Activated CD8-positive, alpha-beta memory T cell treated with anti-CD3 and anti-CD28 coated beads for 4 hours (primary cell): ENCODE results near the gene NAT9.
A peak's percentile ranks its signal among the peaks of the same experiment; 100 is the strongest.

Experiments used
- DNase-seq, 2 donors: peaks; one replicate each; pipeline ENCODE4 v3.0.0-alpha.2; 2020; ENCODE audit warnings: low read depth in 2 of 2

The NAT9 gene

DNA sequence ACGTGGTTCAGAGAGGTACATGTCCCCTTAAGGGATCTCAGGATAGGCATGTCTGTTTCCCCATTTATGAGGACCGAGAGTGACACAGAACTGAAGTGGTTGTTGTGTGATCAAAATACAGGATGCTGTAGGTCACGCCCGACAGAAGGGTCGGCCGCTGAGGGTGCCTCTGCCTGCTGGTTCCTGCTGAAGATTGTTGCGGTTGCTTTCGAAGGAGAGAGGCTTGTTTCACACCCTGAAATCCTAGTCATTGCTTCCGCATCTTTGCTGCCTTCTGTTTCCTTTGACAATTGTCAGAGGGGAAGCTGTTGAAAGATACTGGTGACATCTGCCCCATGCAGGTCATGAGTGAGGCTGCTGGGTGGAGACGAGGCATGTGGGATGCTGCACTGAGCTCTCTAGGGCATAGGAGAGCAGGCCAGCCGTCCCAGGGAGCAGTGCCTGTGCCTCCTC is 3.8 kb upstream of the NAT9 start:
- DNase-seq = peak in 1 of 2 donors; percentile 15

DNA sequence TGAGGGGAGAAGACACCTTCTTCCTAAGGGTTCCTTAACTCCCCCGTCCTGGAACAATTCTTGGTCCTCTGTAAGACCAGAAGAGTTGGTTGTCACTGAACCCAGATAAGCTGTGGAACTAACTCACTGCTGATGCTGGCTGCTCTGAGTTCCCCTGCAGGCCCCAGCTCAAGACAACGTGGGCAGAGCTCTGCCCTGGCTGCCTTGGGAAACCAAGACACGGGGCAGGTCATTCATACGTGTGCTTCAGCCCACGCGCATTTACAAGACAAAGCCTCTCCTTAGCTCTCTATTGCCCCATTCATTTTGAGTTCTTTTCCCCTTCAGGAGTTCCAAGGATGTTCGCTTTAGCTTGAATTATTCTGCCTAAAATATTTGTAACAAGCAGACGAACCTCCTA is 3.4 kb upstream of the NAT9 start:
- DNase-seq = no peak

DNA sequence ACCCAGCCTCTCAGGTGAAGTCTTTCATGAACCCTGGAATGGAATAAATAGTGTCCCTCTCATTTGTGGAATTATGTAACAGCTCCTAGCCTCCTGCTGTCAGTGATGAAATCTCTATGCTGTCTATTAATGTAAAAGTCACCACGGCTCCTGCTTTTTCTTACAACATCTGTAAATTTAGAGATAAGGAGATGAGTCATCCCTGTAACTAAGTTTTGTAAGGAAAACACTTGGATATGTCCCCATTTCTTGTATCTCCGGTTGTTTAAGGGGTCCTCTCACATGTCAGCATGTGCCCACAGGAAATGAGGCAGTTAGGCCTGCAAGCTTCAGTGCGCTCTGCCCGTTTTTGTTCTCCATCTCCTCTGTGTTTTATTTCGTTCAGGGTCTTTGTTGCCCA is 2.8 kb upstream of the NAT9 start:
- no peak for DNase-seq

DNA sequence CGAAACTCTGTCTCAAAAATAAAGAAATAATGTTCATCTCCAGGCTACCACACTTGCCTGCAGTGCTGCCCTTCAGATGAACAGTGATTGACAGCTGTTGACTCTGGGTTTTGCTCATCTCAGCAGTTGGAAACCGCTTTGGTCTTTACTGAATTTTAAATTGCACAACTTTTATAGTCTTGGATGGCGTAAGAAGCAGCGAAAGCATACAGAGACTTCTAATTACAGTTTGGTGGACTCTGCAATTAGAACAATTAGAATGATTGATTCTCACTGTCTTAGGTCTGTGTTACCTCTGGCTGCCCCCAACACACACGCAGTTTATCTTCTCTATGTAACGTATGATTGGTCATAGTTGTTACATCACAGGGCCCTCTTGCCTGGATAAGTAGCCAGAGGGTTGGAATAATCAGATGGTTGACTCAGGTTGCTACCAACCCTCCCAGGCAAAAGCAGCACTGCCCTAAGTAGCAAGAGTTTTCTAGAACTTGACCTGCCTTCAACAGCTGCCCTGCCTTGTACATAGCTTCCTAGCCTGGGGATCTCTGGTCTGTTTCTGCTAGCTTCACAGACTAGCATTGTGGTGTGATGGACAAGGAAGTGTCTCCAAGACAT is 1.9 kb upstream of the NAT9 start:
- DNase-seq = no peak

DNA sequence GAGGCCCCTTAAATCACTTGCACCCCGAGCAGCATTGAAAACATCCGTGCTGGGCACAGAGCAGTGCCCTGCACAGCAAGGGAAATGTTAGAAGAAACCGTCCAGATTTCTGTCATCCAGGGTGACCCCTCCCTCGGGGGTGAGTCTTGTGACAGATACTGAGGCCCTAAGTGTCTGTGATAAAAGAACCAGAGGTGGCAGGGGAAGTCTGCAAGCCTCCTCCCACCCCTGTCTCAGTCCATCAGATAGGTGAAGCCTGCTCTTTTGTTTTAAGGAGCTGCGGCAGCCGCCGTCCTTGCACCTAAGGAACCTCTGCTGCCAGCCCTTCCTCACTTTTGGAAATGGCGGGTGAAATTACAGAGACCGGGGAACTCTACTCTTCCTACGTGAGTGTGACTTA is 845 bp upstream of the NAT9 start:
- DNase-seq = no peak

DNA sequence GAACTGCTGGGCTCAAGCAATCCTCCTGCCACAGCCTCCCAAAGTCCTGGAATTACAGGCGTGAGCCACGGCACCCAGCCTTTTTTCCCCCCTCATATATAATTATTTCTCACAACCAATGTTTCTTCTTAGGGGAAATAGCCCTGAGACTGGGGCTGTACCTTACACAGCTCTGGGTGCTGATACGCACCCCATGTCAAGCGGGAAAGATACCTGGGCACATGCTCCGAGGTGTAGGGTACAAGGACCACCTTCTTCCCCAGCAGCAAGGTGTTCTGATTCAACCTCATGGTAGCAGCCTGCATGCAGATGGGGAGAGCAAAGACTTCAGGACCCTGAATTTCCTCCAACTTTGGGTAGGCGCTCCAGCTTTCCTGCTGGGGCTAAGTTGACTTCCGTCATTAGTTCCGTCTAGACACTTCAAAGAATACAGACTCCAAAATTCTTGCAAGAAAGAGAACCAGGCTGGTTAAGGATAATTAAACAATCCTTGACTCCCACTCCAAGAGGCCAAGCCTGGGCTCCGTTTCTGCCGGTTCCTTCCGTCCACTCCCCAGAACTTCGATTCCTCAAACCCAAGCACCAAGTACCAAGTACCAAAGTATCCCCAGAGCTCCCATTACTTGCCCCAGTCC is 619 bp downstream of the NAT9 start:
- no peak for DNase-seq

DNA sequence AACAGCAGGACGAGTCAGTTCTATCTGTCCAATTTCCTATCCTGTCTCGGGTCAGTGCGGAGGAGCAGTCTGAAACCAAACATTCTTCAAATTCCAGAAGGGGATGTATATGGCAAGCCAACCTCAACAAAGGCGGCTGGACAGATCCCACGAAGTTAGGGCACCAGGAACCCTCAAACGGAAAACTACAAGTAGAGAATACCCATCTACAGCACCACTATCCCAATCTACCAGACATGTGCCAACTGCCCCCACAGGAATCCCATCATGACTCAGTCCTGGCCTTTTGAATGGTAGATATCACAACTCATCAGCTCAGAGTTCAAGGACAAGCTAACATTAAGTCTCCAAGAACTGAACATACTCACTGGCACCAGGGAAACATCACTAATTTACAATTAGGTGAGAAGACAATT is 2.3 kb downstream of the NAT9 start:
- DNase-seq = no peak

DNA sequence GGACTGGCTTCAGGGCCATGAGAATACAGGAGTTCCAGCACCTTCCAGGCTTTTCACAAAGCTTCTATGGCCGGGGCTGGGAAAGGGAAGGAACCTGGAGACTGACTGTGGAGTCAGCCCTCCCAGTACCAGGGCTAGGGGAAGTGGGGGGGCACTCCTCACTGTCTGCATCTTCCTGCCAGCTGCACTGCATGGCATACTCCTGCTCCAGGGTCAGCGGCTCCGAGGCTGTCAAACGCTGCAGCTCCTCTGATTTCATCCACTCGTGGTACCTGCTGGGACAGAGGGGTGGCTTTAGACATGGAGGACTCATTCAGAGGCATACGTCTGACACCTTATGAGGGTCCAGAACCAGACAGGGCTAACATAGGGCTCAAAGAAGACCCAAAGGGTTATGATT is 2.7 kb downstream of the NAT9 start:
- no peak for DNase-seq

DNA sequence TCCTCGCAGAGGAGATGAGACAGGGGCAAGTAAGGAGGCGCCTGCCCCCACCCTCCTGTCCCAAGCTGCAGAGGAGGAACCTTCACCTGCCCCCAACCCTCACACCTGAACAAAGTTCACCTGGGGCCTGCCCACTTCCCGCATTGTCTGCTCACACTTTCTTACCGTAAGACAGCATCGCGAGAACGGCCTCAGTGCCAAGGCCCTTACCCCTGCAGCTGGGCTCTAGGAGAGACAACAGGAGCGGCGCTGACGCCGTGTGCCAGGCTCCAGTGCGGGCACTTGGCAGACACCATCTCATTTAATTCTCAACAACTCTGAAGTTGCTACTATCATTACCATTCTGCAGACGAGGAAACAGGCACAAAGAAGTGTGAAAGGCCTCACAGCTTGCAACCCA is 4.1 kb downstream of the NAT9 start:
- DNase-seq = no peak

DNA sequence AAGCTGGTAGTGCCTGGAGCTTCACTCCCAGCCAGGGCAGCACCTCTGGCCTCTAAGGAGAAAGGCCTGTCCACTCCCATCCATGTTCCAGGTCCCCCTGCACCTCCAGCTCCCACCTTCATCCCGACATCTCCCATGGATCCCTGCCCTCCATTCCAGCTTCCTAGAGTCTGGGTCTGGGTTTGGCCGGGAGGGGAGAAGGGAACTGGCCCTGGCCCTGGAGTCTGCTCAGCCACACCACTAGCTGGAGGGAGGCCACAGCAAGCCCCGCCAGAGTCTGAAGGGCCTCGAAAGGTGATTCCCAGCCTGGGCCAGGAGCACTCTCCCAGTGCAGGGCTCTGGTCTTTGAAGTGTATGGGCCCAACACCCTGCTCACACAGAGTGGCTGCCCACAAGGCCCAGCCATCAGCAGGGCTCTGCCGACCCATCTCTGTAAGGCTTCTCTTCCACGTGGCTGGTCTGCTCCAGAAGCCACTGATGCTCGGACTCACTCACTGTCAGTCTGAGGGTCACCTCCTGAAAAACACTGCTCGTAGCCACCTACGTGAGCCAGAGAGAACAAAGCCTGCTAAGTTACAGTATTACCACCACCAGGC is 4.7 kb downstream of the NAT9 start:
- no peak for DNase-seq

DNA sequence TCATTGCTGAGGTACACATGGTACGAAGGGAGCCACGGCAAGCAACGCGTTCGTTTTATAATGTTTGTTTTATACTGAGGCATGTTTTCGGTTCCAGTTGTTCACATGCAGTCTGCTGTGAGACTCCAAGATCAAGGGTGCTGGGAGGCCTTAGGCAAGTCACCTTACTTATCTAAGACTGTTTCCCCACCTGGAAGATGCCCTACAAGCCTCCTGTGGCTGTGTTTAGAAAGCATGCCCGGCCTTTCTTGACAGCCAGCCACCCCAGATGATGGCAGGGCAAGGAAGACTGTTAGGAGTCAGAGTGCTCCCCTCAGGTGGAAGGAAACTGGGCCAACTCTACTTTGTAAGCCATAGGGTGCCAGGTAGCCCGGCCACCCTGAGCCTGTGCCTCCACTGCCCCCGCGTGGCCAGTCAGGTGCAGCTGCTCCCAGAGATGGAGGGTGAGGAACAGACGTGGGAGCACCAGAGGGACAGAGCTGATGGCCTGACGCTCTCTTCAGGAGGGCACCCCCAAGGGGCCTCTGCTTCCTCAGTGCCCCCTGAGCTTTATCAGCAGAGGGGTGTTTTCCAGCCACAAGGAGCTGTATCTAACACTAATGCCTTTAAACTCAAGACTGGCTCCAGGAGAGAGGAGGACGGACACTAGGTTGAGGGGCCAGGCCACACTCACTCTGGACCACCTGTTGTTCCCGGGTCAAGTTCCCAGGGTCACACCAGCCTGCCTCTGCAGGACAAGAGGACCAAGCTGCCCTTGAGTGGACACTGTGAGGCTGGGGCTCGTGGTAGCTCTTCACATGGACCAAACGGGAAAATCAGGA is 5.4 kb downstream of the NAT9 start:
- DNase-seq = peak; percentile 42 to 55

DNA sequence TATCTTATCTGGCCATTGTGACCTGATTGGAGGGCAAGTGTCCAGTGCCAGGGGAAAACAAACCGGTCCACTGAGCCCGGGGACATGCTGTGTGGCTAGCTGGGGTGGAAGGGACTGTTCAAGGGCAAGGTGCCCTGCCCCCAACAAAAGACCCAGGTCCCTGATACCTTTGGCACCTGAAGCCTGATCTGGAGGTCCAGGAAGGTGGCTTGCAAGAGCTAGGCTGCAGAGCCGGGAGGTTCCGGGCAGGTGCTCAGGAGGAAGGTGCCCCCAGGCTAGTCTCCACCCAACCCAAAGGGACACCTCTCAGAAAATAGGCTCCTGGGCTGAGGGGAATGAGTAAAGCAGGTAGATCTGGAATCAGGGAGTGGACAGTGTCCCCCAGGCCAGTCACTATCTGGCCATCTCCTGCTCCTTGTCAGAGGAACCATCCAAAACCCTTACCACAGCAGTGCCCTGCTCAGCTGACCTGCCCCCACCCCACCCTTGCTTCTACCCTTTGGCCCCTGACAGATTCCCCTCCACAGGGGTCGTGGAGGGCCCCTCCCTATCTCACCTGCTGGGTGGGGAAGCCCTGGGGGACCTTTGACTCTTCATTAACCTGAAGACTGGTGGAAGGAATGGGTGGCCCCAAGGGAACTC is 6.2 kb downstream of the NAT9 start:
- DNase-seq = no peak

DNA sequence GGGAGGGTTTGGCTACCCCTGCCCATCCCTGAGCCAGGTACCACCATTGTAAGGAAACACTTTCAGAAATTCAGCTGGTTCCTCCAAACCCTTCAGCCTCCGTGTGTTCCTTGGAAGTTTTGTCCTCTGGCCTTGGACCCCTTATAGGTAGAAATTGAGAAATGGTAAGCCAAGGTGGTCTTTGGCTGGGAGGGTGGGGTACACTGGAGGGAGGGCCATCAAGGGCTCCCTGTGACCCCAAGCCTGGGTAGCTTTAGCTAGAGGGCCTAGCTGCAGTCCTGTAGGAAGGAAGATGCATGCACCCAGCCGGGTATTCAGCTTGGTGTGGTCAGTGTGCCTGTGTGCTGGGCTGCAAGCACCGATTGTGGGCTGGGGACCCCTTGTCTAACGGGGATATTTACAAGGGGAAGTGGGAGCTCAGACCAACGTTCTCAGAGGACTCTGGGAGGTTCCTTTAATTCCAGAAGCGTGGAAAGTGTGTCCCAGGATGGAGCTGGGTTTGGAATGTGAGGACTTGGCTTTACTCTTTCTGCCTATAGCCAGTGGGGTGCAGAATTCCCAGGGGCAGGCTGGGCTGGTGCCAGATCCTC is 6.8 kb downstream of the NAT9 start:
- no peak for DNase-seq

DNA sequence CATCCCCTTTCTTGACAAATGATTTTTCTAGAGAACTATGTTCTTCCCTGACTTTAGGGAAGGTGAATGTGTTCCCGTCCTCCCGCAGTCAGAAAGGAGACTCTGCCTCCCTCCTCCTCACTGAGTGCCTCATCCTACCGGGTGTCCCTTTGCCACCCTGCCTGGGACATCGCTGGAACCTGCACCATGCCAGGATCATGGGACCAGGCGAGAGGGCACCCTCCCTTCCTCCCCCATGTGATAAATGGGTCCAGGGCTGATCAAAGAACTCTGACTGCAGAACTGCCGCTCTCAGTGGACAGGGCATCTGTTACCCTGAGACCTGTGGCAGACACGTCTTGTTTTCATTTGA is 7.4 kb downstream of the NAT9 start:
- DNase-seq = no peak

DNA sequence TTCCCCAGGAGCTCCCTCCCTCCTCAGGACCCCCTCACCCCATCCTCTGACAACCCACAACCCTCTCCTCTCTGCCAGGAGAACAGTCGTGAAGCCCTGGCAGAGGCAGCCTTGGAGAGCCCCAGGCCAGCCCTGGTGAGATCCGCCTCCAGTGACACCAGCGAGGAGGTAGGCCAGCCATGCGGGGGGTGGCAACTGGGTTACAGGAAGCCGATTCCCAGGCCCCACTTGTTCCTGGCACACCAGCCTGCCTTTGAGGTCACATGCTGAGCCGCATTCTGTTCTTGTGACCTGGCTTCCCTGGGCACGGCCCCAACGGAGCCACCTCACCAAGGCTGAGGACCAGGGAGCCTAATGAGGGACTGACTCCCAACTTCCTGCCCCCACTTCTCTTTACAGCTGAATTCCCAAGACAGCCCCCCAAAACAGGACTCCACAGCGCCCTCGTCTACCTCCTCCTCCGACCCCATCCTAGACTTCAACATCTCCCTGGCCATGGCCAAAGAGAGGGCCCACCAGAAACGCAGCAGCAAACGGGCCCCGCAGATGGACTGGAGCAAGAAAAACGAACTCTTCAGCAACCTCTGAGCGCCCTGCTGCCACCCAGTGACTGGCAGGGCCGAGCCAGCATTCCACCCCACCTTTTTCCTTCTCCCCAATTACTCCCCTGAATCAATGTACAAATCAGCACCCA is 7.9 kb downstream of the NAT9 start:
- DNase-seq = no peak

DNA sequence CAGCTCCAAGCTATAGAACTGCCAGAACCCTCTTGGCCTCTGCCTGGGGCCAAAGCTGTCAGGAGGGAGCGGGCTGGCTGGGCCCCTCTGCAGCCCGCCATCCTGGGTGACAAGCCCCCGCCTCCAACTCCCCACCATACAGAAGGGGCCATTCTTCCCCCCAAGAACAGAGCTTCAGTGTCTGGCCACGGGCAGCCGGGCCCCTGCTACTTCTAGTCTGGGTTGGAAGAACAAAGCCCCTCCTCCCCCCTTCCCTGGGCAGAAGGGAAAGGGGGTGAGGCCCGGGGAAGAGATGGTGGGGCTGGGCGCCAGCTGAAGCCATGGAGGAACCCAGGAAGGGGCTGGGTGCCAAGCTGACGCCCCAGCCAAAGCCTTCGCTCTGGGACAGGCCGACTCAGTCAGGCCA is 9.0 kb downstream of the NAT9 start:
- no peak for DNase-seq

DNA sequence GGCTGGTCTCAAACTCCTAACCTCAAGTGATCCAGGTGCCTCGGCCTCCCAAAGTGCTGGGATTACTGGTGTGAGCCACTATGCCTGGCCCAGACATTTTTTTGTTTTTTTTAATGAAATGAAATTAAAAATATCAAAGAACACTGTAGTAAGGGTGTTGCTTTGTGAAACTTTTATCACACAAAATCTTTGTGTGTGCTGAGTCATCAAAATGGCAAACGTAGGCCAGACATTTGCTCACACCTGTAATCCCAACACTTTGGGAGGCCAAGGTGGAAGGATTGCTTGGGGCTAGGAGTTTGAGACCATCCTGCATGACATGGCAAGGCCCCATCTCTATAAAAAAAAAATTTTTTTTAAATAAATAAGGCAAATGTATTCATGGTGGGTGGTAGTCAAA is 9.7 kb downstream of the NAT9 start:
- DNase-seq = no peak

DNA sequence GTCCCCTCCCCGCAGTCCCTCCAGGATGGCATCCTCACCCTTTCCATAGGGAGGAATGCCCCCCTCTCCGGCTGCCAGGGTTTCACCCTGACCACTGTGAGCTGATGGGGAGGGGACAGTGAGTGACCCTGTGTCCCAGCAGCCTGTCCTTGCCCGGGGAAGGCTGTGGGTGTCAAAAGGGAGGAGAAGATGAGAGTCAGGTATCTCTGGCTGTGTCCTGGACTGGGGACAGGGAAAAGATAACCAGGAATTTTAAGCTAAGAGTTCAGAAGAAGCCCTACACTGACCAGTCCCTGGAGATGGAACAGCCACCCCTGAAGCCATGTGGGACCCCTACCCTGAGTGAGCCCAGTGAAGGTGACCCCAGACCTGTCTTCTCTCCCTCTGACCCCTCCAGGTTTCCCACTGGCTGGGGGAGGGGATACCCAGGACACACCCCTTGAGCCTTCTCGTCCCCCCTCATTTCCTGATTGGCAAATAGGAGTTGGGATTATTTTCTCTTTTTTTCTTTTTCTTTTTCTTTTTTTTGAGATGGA is 11.3 kb downstream of the NAT9 start:
- no peak for DNase-seq

DNA sequence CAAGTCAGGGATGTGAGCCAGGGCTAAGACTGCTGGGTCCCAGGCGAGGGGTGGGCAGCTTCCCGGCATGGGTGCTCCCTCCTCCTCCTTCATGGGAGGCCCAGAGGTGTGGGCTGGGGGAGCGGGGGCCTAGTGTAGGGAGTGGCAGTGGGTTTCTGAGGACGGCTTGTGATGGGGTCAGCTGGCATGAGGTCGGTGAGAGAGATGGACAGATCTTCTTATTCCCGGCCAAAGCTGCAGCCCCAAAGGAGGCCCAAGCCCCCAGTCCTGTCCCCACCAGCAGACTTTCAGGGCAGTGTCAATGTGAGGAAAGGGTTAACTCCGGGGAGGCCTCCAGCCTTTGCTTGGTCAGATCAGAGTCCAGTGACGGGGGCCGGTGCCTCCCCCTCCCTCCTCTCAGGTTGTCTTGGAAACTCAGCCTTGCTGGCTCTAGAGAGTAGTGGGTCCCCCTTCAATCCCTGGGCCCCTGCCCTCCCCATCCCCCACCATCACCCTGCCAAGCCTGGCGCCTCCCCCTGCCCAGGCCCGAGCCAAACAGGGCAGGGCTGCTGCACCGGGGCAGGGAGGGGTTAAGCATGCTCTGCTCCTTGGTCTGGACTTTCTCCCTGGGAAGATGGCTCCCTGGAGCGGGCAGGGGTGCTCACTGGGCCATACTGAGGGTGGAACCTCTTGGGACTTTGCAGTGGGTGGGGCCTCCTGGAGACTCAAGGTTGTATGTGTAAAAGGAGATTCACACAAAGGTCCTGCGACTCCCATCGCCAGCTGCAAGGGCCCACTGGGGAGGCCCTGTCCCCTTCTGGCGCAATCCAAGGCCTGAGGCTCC is 12.4 kb downstream of the NAT9 start:
- no peak for DNase-seq

DNA sequence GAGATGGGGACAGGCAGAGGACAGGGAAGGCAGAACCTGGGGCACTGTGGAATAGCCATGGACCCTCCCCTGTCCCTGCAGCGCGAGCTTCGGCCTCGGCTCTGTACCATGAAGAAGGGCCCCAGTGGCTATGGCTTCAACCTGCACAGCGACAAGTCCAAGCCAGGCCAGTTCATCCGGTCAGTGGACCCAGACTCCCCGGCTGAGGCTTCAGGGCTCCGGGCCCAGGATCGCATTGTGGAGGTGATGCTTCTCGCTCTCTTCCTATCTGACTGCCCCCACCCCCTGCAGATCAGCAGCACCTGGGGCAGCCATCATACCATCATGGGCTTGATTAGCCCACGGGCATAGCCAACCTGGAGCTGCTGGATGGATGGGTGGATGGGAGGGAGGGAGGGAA is 14.2 kb downstream of the NAT9 start:
- DNase-seq = no peak
